ENCODE measurements around the gene DCHS1.

DCHS1 gene

GRCh38 chr11:6646071-6646470, 9.5 kb downstream of the DCHS1 start:
- DNase-seq, result no peak

GRCh38 chr11:6642957-6643356, 12.7 kb downstream of the DCHS1 start:
- no peak for DNase-seq

GRCh38 chr11:6640985-6641701, 14.5 kb downstream of the DCHS1 start:
- DNase-seq, result no peak

- DNase-seq, result no peak
These were observed 15.3 kb downstream of the DCHS1 start for GRCh38 chr11:6640036-6640984.

GRCh38 chr11:6638429-6638828, 17.2 kb downstream of the DCHS1 start:
- no peak for DNase-seq

GRCh38 chr11:6637871-6638270, 17.7 kb downstream of the DCHS1 start:
- DNase-seq, result no peak

- no peak for DNase-seq
These were observed 19.1 kb downstream of the DCHS1 start for GRCh38 chr11:6636480-6636879.

- DNase-seq, result peak; percentile 37
These were observed 20.3 kb downstream of the DCHS1 start for GRCh38 chr11:6635082-6635932.

GRCh38 chr11:6634534-6634933, 21.1 kb downstream of the DCHS1 start:
- DNase-seq, result no peak

GRCh38 chr11:6633422-6634408, 21.9 kb downstream of the DCHS1 start:
- DNase-seq, result no peak

- no peak for DNase-seq
These were observed 23.2 kb downstream of the DCHS1 start for GRCh38 chr11:6632116-6633073.

GRCh38 chr11:6631361-6631890, 24.2 kb downstream of the DCHS1 start:
- no peak for DNase-seq

- no peak for DNase-seq
These were observed 24.8 kb downstream of the DCHS1 start for GRCh38 chr11:6630632-6631291.

GRCh38 chr11:6629892-6630631, 25.5 kb downstream of the DCHS1 start:
- no peak for DNase-seq

- no peak for DNase-seq
These were observed 26.1 kb downstream of the DCHS1 start for GRCh38 chr11:6629573-6629891.

- no peak for DNase-seq
These were observed 27.1 kb downstream of the DCHS1 start for GRCh38 chr11:6628526-6628925.

GRCh38 chr11:6627762-6628241, 27.8 kb downstream of the DCHS1 start:
- no peak for DNase-seq

- no peak for DNase-seq
These were observed 28.4 kb downstream of the DCHS1 start for GRCh38 chr11:6626971-6627761.

All from CD4-positive, alpha-beta T cell treated with Interleukin-15 for 1 hour (primary cell).